ENCODE data around the gene DGCR6. TPM values are rescaled to one million over a fixed set of nuclear protein-coding genes. Genes with fewer than 3 reads are reported as not detected.
"Not testable (repeated sequence)": the region's sequence is repeated elsewhere in the genome, so short reads cannot be mapped to it uniquely, and the experiment has no call there.

Gene DGCR6
- total RNA-seq, 2 experiments from 2014 or later: 0.28 to 0.59 TPM

- H3K36me3 Mint-ChIP-seq (ENCODE audit: low read depth): no peaks in the 10 kb centered on the region
- no peaks in the 10 kb centered on the region for H3K4me1 Mint-ChIP-seq
- H3K9me3 Mint-ChIP-seq (ENCODE audit: low read depth): no peaks in the 10 kb centered on the region
- no peak within 1 kb of the TSS for H3K4me3 Mint-ChIP-seq
- intact Hi-C loops (cut with DNase I, micrococcal nuclease): no loop called here
- ATAC-seq: no peak
- H3K27me3 Mint-ChIP-seq: no peaks in the 10 kb centered on the region
- CTCF ChIA-PET: no interaction called here
- no peak for DNase-seq
- H3K27ac Mint-ChIP-seq: no peak within 1 kb of the TSS
- POLR2A ChIA-PET: no interaction called here
These were observed 29.9 kb downstream of the DGCR6 start, which contains the start of gene PRODH for GRCh38 chr22:18935889-18936529. Gene PRODH (minus strand): TSS chr22:18936293. CDS start chr22:18936287, 6 bp downstream.

GRCh38 chr22:18938691-18939090 lies 32.6 kb downstream of the DGCR6 start:
- CTCF ChIA-PET; POLR2A ChIA-PET; H3K36me3 Mint-ChIP-seq (ENCODE audit: low read depth); H3K4me3 Mint-ChIP-seq; DNase-seq; intact Hi-C loops (cut with DNase I, micrococcal nuclease); H3K9me3 Mint-ChIP-seq (ENCODE audit: low read depth); H3K4me1 Mint-ChIP-seq; H3K27ac Mint-ChIP-seq; ATAC-seq; H3K27me3 Mint-ChIP-seq: not testable (repeated sequence)

GRCh38 chr22:18947105-18947504 lies 41.0 kb downstream of the DGCR6 start:
- H3K9me3 Mint-ChIP-seq (ENCODE audit: low read depth); DNase-seq; H3K36me3 Mint-ChIP-seq (ENCODE audit: low read depth); POLR2A ChIA-PET; H3K4me3 Mint-ChIP-seq; intact Hi-C loops (cut with DNase I, micrococcal nuclease); CTCF ChIA-PET; H3K4me1 Mint-ChIP-seq; H3K27me3 Mint-ChIP-seq; H3K27ac Mint-ChIP-seq; ATAC-seq: not testable (repeated sequence)

- Mint-ChIP-seq H3K4me1 (no peaks in the 10 kb centered on the region), H3K4me3 (no peak overlapping the region), H3K36me3 (ENCODE audit: low read depth) (no peaks in the 10 kb centered on the region), H3K27ac (no peak overlapping the region), H3K27me3 (peaks cover 6% of the 10 kb centered on the region), H3K9me3 (ENCODE audit: low read depth) (no peaks in the 10 kb centered on the region)
- DNase-seq (no peak), ATAC-seq (no peak)
- CTCF ChIA-PET: no interaction called here
- intact Hi-C loops (cut with DNase I, micrococcal nuclease): no loop called here
- POLR2A ChIA-PET: interaction anchor here (0.5 kb wide), 1 partner anchor 742 kb away, joined by 5 read pairs; no protein-coding TSS in a partner anchor
These were observed 41.8 kb downstream of the DGCR6 start for GRCh38 chr22:18947905-18948304.

GRCh38 chr22:18950141-18950540 lies 44.0 kb downstream of the DGCR6 start:
- Mint-ChIP-seq H3K27me3 (peaks cover 6% of the 10 kb centered on the region), H3K36me3 (ENCODE audit: low read depth) (no peaks in the 10 kb centered on the region), H3K4me1 (no peaks in the 10 kb centered on the region), H3K27ac (no peak overlapping the region), H3K4me3 (no peak overlapping the region), H3K9me3 (ENCODE audit: low read depth) (no peaks in the 10 kb centered on the region)
- DNase-seq (no peak), ATAC-seq (no peak)
- CTCF ChIA-PET: no interaction called here
- POLR2A ChIA-PET: no interaction called here
- intact Hi-C loops (cut with DNase I, micrococcal nuclease): no loop called here

- H3K9me3 Mint-ChIP-seq (ENCODE audit: low read depth): no peaks in the 10 kb centered on the region
- H3K27me3 Mint-ChIP-seq: peaks cover 6% of the 10 kb centered on the region
- CTCF ChIA-PET: no interaction called here
- H3K4me1 Mint-ChIP-seq: no peaks in the 10 kb centered on the region
- intact Hi-C loops (cut with DNase I, micrococcal nuclease): no loop called here
- no peaks in the 10 kb centered on the region for H3K36me3 Mint-ChIP-seq (ENCODE audit: low read depth)
- POLR2A ChIA-PET: no interaction called here
- ATAC-seq (no peak), DNase-seq (no peak)
- no peak overlapping the region for H3K27ac Mint-ChIP-seq
- H3K4me3 Mint-ChIP-seq: no peak overlapping the region
These were observed 45.9 kb downstream of the DGCR6 start for GRCh38 chr22:18952022-18952421.

- DNase-seq; intact Hi-C loops (cut with DNase I, micrococcal nuclease); POLR2A ChIA-PET; H3K4me1 Mint-ChIP-seq; H3K27ac Mint-ChIP-seq; H3K27me3 Mint-ChIP-seq; CTCF ChIA-PET; ATAC-seq; H3K9me3 Mint-ChIP-seq (ENCODE audit: low read depth); H3K4me3 Mint-ChIP-seq; H3K36me3 Mint-ChIP-seq (ENCODE audit: low read depth): not testable (repeated sequence)
These were observed 47.0 kb downstream of the DGCR6 start for GRCh38 chr22:18953128-18953527.

GRCh38 chr22:18954303-18954989 lies 48.3 kb downstream of the DGCR6 start:
- H3K27ac Mint-ChIP-seq; H3K4me1 Mint-ChIP-seq; POLR2A ChIA-PET; H3K9me3 Mint-ChIP-seq (ENCODE audit: low read depth); H3K4me3 Mint-ChIP-seq; intact Hi-C loops (cut with DNase I, micrococcal nuclease); H3K36me3 Mint-ChIP-seq (ENCODE audit: low read depth); CTCF ChIA-PET; H3K27me3 Mint-ChIP-seq: not testable (repeated sequence)
- ATAC-seq (peak; percentile 81), DNase-seq (peak; percentile 64)

- ATAC-seq (no peak), DNase-seq (no peak)
- Mint-ChIP-seq H3K9me3 (ENCODE audit: low read depth) (no peaks in the 10 kb centered on the region), H3K4me1 (no peaks in the 10 kb centered on the region), H3K4me3 (no peak overlapping the region), H3K27me3 (no peaks in the 10 kb centered on the region), H3K36me3 (ENCODE audit: low read depth) (no peaks in the 10 kb centered on the region), H3K27ac (no peak overlapping the region)
- intact Hi-C loops (cut with DNase I, micrococcal nuclease): no loop called here
- POLR2A ChIA-PET: no interaction called here
- CTCF ChIA-PET: no interaction called here
These were observed 49.0 kb downstream of the DGCR6 start for GRCh38 chr22:18954990-18955571.

GRCh38 chr22:18955696-18956095 lies 49.6 kb downstream of the DGCR6 start:
- H3K9me3 Mint-ChIP-seq (ENCODE audit: low read depth): no peaks in the 10 kb centered on the region
- DNase-seq (no peak), ATAC-seq (no peak)
- no peaks in the 10 kb centered on the region for H3K36me3 Mint-ChIP-seq (ENCODE audit: low read depth)
- H3K27ac Mint-ChIP-seq: no peak overlapping the region
- ChIA-PET POLR2A (no interaction called here), CTCF (no interaction called here)
- H3K4me3 Mint-ChIP-seq: no peak overlapping the region
- no peaks in the 10 kb centered on the region for H3K27me3 Mint-ChIP-seq
- no peaks in the 10 kb centered on the region for H3K4me1 Mint-ChIP-seq
- intact Hi-C loops (cut with DNase I, micrococcal nuclease): no loop called here

- H3K9me3 Mint-ChIP-seq (ENCODE audit: low read depth); H3K27me3 Mint-ChIP-seq; H3K4me3 Mint-ChIP-seq; POLR2A ChIA-PET; H3K4me1 Mint-ChIP-seq; H3K36me3 Mint-ChIP-seq (ENCODE audit: low read depth); DNase-seq; H3K27ac Mint-ChIP-seq; ATAC-seq; CTCF ChIA-PET; intact Hi-C loops (cut with DNase I, micrococcal nuclease): not testable (repeated sequence)
These were observed 50.2 kb downstream of the DGCR6 start for GRCh38 chr22:18956121-18956895.

GRCh38 chr22:18956956-18957355 lies 50.8 kb downstream of the DGCR6 start:
- intact Hi-C loops (cut with DNase I, micrococcal nuclease); H3K27me3 Mint-ChIP-seq; H3K4me3 Mint-ChIP-seq: not testable (repeated sequence)

More at GRCh38 chr22:18956956-18957355, 50.8 kb downstream of the DGCR6 start:
- DNase-seq; H3K36me3 Mint-ChIP-seq (ENCODE audit: low read depth); CTCF ChIA-PET; H3K9me3 Mint-ChIP-seq (ENCODE audit: low read depth); H3K4me1 Mint-ChIP-seq; ATAC-seq; POLR2A ChIA-PET; H3K27ac Mint-ChIP-seq: not testable (repeated sequence)

Measured in activated CD4-positive, alpha-beta T cell treated with anti-CD3 and anti-CD28 coated beads for 36 hours (primary cell).